CD4-positive, alpha-beta T cell treated with Interleukin-6 at 100 ng/mL for 8 hours (primary cell): ENCODE results near the gene RIPOR3.
"Not testable (repeated sequence)": the region's sequence is repeated elsewhere in the genome, so short reads cannot be mapped to it uniquely, and the experiment has no call there.

ENCODE experiments used
- DNase-seq: peaks from one replicate; pipeline ENCODE4 v3.0.0-alpha.2; 2020; ENCODE audit warnings: mixed read lengths, low spot score

Gene RIPOR3

DNA sequence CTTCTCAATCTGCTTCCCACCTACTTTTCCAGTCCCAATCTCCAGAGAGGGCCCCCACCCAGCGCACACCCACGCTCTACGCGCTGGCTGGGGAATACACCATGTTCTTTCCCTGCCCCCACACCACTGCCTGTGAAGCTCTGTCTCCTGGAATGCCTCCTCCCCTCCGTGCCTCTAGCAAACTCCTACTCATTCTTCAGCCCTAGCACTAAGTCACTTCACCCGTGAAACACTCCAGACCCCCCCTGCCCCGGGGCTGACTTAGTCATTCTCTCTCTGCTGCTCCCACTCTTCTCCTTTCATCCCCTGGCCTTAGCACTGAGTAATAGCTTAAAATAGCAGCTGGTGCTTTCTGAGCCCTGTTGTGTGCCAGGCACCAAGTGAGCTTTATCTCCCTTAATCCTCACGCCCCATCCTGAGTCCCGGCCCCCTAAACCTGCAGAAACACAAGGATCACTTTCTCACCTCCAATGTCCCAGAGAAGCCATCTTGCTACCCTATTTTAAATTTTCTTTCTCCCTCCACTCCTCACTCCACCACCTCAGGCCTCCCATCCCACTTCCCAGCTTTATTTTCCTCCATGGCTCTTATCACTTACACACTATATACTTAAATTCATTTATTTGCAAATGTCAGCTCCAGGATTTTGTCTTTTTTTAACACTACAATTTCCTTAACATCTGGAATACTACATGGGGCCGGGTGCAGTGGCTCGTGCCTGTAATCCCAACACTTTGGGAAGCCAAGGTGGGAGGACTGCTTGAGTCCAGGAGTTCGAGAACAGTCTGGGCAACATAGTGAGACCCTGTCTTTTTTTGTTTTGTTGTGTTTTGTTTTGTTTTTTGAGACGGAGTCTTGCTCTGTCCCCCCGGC, 33.7 kb upstream of the RIPOR3 start:
- no peak for DNase-seq

DNA sequence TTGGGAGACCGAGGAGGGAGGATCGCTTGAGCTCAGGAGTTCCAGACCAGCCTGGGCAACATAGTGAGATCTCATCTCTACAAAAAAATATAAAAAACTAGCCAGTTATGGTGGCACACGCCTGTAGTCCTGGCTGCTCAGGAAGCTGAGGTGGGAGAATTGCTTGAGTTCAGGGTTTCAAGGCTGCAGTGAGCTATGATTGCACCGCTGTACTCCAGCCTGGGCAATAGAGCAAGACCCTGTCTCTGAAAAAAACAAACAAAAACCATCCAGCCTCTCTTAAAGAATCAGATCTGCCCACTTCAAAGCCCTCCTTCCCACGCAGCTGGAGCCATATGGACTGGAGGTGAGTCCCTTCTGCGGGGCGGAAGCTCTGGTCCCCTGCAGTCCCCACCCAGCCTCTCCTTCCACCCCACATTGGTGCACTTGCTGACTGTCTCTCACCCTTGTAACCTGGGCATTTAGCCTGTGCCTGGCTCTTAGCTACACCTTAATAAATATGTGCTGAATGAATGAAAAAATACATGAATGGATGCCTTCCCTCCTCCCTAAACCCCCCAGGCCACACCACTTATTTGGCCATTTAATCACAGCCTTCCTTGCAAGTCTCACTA, 32.9 kb upstream of the RIPOR3 start:
- no peak for DNase-seq

DNA sequence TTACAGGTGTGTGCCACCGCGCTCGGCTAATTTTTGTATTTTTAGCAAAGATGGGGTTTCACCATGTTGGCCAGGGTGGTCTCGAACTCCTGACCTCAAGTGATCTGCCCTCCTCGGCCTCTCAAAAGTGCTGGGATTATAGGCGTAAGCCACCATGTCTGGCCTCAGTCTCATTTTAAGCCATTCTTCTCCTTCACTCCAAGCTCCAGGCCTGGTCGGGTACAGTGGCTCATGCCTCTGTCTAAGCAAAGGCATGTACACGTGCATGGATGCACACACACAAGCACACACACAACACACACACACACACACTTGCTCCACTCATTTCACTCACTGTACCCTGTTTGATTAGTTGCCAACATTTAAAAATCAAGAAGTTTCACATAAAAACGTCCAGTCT, 32.3 kb upstream of the RIPOR3 start:
- no peak for DNase-seq

DNA sequence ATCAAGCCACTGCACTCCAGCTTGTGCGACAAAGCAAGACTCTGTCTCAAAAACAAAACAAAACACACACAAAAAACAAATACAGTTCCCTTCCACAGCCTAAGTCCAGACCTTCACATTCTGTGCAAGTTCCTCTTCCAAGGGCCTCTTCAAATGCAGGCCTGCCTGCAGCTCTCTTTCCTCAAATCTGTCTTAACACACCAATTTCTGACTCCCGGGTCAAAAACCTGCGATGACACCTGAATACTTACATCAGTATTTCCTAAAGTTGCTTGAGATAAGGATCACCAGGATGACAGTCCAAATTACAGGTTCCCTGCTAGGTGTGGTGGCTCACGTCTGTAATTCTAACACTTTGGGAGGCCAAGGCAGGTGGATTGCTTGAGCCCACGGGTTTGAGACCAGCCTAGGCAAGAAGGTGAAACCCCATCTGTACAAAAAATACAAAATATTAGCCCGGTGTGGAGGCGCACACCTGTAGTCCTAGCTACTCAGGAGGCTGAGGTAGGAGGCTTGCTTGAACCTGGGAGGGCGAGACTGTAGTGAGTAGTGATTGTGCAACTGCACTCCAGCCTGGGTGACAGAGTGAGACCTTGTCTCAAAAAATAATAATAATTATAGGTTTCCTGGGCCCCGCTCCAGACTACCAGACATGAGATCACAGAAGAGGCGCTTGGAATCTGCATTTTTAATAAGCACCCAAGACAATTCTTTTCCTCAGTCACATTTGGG, 31.2 kb upstream of the RIPOR3 start:
- no peak for DNase-seq

DNA sequence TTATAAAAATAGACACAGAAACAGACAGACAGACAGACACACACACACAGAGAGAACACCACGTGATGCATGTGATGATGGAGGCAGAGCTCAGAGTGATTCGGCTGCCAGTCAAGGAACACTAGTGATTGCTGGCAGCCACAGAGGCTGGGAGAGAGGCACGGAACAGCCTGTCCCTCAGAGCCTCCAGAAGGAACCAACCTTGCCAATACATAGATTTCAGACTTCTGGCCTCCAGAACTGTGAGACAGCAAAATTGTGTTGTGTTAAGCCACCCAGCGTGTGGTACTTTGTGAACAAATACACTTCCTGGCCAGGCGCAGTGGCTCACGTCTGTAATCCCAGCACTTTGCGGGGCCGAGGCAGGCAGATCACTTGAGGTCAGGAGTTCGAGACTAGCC, 30.5 kb upstream of the RIPOR3 start:
- no peak for DNase-seq

DNA sequence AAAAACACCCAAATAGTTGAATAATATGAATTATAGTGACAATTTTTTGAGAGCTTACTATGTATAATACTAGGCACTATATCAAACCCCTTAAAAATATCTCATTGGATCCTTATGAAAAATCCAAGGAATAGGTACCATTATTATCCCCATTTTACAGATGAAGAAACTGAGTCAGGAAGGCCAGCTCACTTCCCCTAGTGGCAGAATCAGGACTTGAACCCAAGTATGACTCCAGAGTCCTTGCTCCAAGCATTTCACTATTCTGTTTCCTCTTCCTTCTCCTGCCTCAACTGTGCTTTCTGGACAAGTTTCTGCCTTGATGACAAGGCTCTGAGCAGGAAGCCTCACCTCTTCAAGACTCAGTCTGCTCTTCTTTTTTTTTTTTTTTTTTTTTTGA, 29.2 kb upstream of the RIPOR3 start:
- DNase-seq = no peak

DNA sequence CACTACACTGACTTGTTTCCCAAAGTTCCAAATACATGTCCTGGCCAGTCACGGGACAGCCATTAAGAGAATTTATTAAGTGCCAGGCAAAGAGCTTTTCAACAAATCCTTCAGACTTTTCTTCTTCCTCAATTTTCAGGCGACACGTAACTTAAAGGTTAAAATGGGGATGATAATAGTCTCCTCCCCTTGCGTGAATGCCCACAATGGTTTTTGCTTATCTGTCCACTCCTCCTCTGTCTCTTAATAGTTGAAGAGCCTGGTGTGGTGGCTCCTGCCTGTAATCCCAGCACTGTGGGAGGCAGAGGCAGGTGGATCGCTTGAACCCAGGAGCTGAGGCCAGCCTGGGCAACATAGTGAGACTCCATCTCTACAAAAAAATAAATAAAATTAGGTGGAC, 28.7 kb upstream of the RIPOR3 start:
- no peak for DNase-seq

DNA sequence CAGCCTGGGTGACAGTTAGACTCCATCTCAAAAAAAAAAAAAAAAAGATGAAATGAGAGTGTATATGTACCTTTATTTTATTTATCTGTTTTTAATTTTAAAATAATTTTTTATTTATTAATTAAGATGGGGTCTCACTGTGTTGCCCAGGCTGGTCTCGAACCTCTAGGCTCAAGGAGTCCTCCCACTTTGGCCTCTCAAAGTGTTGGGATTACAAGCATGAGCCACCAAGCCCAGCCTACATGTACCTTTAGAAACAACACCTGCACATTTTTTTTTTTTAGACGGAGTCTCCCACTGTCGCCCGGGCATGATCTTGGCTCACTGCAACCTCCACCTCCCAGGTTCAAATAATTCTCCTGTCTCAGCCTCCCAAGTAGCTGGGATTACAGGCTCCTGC, 28.0 kb upstream of the RIPOR3 start:
- DNase-seq = no peak

DNA sequence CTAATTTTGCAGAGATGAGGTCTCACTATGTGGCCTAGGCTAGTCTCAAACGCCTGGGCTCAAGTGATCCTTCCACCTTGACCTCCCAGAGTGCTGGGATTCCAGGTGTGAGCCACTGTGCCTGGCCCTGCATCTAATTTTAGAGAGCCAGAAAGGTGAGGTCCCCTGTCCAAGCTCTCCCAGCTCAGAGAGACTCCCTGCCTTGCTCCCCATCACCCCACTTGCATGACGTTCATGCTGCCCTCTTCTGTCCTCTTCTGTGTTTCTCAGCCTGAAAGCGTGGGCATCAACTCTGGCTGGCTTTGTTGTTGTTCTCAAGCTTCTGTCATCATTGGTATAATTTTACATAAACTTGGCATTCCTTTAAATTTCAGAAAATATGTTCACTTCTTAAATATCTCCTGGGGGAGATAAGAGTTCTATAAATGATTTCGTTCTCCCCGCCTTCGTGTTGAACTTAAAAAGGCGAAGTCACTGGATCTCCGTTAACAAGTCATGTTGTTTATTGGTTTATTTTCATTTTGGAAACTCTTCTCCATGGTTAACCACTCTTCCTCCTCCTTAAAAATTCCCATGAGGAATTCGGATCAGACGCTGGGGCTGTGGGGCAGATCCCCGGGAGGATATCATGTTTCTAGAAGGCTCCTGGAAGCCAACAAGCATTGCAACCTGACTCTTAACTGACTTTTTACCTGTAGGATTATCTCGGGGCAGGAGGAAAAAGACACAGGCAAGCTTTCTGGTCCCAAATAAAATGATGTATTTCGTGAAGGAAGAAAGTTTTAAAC, 26.8 kb upstream of the RIPOR3 start:
- DNase-seq = no peak

DNA sequence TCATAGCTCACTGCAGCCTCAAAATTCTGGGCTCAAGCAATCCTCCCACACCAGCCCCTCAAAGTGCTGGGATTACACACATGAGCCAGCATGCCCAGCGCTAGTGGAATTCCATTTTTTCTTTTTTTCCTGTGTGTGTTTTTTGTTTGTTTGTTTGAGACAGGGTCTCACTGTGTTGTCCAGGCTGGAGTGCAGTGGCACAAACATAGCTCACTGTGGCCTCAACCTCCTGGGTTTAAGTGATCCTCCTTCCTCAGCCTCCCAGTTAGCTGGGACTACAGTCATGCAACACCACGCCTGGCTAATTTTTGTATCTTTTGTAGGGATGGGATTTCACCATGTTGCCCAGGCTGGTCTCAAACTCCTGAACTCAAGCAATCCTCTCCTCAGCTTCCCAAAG, 26.0 kb upstream of the RIPOR3 start:
- no peak for DNase-seq

DNA sequence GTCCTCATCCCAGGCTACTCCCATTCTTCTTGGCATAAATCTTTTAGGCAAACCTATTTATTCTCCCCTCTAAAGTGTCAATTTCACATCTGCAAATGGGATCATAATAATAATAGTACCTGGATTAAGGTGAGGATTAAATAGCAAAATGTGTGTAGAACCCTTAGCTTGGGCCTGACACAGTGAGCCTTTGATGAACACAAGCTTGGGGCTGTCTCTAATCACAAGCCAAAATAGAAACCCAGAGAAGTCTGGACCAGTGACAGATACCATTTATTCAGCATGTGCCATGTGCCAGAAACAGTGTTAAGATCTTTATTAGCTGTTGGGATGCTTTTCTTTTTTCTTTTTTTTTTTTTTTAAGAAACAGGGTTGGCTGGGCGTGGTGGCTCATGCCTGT, 25.2 kb upstream of the RIPOR3 start:
- no peak for DNase-seq

DNA sequence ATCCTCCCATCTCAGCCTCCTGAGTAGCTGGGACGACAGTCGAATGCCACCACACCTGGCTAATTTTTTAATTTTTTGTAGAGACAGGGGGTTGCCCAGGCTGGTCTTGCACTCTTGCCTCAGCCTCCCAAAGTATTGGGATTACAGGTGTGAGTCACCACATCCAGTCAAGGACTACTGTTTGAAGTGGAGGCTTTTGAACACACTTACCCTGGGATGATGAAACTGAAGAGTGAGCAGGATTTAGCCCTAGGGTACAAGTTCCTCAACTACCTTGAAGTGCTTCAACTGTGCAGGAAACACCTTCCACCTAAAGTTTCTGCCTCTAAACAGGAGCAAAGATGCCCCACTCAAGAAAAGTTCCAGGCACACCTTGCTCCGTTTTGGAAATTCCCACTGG, 24.4 kb upstream of the RIPOR3 start:
- DNase-seq = no peak

DNA sequence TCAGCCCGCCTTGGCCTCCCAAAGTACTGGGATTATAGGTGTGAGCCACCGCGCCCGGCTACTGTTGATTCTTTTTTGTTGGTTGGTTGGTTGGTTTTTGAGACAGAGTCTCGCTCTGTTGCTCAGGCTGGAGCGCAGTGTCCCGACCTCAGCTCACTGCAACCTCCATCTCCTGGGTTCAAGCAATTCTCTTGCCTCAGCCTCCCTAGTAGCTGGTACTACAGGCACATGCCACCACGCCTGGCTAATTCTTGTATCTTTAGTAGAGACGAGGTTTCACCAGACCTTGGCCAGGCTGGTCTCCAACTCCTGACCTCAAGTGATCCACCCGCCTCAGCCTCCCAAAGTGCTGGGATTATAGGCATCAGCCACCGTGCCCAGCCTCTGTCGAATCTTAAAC, 23.1 kb upstream of the RIPOR3 start:
- DNase-seq = not testable (repeated sequence)

DNA sequence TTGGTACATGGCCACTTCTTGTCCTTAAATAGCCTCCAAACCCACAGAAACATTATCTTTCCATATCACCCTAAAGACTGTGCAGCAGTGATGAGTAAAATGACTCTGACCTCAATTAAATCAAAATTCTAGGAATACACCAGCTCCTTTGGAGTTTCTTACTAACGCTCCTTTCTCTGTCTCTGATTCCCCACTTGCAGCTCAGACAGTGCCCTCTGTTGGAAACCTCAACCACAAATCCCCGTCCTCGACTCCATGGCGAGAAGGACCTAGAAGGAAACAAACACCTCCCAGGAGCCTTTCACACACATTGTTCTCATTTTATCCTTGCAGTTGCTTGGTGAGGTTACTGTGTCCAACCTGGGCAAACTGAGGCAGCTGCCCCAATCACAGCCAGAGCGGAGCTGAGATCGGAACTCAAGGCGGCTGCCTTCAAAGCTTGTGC, 22.3 kb upstream of the RIPOR3 start:
- no peak for DNase-seq

DNA sequence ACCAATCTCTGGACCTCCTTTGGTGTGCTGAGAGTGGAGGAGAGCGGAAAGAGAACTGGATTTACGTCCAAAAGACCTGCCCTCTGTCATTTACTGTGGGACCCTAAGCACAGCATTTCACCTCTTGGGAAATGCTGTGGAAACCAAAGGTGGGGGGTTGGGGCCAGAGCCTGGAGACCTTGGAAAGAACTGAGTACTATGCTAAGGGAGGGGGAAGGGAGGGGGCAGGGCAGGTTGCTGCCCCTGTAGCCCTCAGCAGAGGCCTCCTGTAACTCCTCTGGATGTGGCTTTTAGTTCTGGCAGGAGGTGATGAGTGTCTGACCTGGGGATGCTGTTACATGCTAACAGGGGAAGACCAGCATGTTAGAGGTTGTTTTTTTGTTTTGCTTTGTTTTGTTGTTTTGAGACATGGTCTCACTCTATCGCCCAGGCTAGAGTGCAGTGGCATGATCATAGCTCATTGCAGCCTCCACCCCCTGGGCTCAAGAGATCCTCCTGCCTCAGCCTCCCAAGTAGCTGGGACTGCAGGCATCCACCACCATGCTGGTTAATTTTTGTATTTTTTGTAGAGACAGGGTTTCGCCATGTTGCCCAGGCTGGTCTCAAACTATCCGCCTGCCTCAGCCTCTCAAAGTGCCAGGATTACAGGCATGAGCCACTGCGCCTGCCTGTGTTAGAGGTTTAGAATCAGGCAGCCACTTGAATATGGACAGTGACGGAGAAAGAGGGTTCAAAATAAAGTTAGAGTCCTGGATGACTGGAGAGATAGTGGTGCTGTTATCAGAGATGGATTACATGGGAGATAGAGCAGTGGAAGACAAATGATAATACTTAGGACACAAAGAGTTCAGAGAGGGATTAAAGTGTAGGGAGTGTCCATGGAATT, 21.7 kb upstream of the RIPOR3 start:
- DNase-seq = no peak

DNA sequence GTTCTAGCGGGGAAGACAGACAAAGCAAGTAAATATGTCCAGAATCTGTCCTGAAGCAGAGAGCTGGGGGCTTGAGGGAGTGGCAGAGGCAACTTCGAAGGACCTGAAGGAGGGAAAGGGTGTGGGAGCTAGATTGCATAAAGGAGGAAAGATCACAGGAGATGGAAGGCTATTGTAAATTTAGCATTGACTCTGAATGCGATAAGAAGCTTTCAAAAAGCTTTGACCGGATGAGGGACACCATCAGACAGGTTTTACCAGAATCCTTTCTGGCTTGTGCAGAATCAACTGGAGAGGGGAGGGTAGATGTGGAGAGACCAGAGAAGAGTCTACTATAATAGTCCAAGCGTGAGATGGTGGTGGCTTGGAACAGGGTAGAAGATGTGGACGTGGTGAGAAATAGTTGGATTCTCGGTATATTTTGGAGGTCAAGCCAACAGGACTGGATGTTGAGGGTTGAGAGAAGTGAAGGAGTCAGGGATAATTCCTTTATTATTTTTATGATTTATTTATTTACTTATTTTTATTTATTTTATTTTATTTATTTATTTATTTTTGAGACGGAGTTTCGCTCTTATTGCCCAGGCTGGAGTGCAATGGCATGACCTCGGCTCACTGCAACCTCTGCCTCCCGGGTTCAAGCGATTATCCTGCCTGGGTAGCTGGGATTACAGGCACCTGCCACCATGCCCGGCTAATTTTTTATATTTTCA, 19.9 kb upstream of the RIPOR3 start:
- DNase-seq = no peak

DNA sequence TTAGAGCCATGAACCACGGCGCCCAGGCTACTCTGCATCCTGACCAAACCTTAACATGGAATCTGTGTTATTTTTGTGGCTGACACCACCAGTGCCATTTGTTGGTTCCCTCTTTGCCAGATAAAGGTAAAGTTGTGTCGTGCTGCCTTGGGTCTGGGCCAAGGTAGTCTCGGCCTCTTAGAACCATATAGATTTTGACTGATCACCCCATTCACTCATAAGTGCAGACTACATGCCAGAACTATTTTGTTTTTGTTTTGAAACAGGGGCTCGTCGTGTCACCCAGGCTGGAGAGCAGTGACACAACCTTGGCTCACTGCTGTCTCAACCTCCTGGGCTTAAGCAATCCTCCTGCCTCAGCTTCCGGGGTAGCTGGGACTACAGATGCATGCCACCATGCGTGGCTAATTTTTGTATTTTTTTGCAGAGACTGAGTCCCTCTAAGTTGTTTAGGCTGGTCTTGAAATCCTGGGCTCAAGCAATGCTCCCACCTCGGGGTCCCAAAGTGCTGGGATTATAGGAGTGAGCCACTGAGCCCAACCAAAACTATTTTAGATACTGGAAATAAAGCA, 19.2 kb upstream of the RIPOR3 start:
- DNase-seq = no peak

DNA sequence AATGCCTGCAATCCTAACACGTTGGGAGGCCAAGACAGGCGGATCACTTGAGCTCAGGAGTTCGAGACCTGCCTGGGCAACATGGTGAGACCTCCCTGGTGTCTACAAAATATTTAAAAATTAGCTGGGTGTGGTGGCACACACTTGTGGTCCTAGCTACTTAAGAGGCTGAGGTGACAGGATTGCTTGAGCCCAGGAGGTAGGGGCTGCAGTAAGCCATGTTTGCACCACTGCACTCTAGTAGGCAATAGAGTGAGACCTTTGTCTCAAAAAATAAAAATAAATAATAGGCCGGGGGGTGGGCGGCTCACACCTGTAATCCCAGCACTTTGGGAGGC, 18.3 kb upstream of the RIPOR3 start:
- no peak for DNase-seq

DNA sequence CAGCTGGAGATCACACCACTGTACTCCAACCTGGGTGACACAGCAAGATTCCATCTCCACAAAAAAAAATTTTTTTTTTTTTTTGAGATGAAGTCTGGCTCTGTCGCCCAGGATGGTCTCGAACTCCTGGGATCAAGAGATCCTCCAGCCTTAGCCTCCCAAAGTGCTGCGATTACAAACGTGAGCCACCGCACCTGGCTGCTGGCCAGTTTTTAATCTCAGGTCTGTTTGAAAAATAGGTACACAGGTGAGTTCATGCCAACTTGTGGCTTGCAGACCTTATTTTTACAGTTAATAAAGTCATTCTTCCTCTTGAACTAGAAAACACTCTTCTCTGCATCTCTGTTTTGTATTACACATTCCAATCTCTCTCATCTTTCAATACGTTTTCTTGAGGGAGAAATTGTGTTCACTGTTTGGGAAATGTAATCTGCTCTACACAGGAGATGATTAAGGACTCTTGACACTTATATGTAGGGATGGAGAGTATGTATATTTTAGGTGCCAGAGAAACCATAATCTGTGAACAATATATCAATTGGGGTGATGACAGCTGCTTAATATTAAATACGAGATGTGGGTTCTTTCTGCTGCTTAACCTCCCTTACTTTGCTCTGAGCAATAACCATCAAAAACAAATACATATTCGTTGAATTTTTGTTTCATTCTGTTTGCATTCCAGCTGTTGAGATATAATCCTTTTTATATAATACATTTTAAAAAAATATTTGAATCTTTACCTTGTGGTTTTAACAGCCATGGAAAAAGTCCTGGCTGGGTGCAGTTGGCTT, 17.7 kb upstream of the RIPOR3 start:
- DNase-seq = no peak

DNA sequence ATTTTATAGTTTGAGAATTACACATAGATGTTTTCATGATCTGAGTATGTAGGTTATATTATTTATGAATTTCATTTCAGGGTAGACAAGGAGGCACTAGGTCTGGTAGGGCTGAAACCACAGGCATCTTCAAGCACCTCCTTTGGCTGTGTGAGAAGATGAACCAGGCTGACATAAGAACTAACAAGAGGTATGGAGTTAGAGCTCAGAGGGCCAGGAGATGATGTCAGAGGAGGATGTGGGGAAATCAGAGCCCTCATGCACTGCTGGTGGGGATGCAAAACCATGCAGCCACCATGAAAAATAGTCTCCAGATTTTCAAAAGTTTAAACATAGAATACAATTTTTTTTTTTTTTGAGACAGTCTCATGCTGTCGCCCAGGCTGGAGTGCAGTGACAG, 13.6 kb upstream of the RIPOR3 start:
- no peak for DNase-seq
